Endodermal cell (in vitro differentiated cells): ENCODE measurements around the gene PLSCR3. TPM values are rescaled to one million over a fixed set of nuclear protein-coding genes. Genes with fewer than 3 reads are reported as not detected.

ENCODE experiments used
- DNase-seq: peaks from one replicate; pipeline ENCODE4 v3.0.0-alpha.2; 2017
- H3K27ac ChIP-seq: 2 replicates; pipeline ENCODE4 v1.5.1; 2013; ENCODE audit warnings: mild to moderate bottlenecking, low read depth, low read length, moderate library complexity
- H3K27me3 ChIP-seq: 2 replicates; pipeline ENCODE4 v1.6.1; 2013; ENCODE audit warnings: mild to moderate bottlenecking, low read length, moderate library complexity; ENCODE audit not compliant: insufficient read depth, control insufficient read depth, poor library complexity, severe bottlenecking
- H3K36me3 ChIP-seq: 2 replicates; pipeline ENCODE4 v1.7.0; 2013; ENCODE audit warnings: mild to moderate bottlenecking, low read length, moderate library complexity; ENCODE audit not compliant: control insufficient read depth, insufficient read depth
- H3K4me1 ChIP-seq: one replicate; pipeline ENCODE4 v1.7.0; 2013; ENCODE audit warnings: low read length; ENCODE audit not compliant: control insufficient read depth, insufficient read depth
- H3K4me3 ChIP-seq: 2 replicates; pipeline ENCODE4 v1.5.1; 2013; ENCODE audit warnings: mild to moderate bottlenecking, low read length, moderate library complexity
- H3K9ac ChIP-seq: 2 replicates; pipeline ENCODE4 v1.6.1; 2013; ENCODE audit warnings: mild to moderate bottlenecking, low read length, moderate library complexity; ENCODE audit not compliant: poor library complexity, severe bottlenecking; ENCODE audit errors: extremely low read depth
- H3K9me3 ChIP-seq: 2 replicates; pipeline ENCODE4 v1.6.1; 2013; ENCODE audit warnings: mild to moderate bottlenecking, low read length, moderate library complexity; ENCODE audit not compliant: control insufficient read depth
- H3K27ac Mint-ChIP-seq: 2 replicates; pipeline ENCODE4 v1.8.0; 2020; ENCODE audit warnings: mixed read lengths
- H3K27me3 Mint-ChIP-seq: 2 replicates; pipeline ENCODE4 v1.8.0; 2021; ENCODE audit warnings: mild to moderate bottlenecking, mixed read lengths; ENCODE audit not compliant: insufficient read depth
- H3K36me3 Mint-ChIP-seq: 2 replicates; pipeline ENCODE4 v1.8.0; 2020; ENCODE audit warnings: low read depth, mixed read lengths
- H3K4me1 Mint-ChIP-seq: 2 replicates; pipeline ENCODE4 v1.8.0; 2020; ENCODE audit warnings: mixed read lengths
- H3K4me3 Mint-ChIP-seq: 2 replicates; pipeline ENCODE4 v1.8.0; 2020; ENCODE audit warnings: mild to moderate bottlenecking, moderate library complexity, mixed read lengths
- H3K9me3 Mint-ChIP-seq: 2 replicates; pipeline ENCODE4 v1.8.0; 2020; ENCODE audit warnings: mild to moderate bottlenecking, mixed read lengths
- CTCF ChIP-seq: fragments of 200-600 bp; sonication (generic); conservative IDR thresholded peaks from 2 replicates; pipeline ENCODE4 v1.5.0; 2021; ENCODE audit warnings: antibody characterized with exemption, mild to moderate bottlenecking
- WGBS, 2 experiments: methylation state at CpG; one replicate each; pipeline versions ENCODE4 v1.1.5 to v1.1.7; 2013; ENCODE audit warnings: missing lambda C conversion rate in 2 of 2, mixed read lengths in 1 of 2; ENCODE audit not compliant: insufficient coverage in 1 of 2, insufficient read length in 1 of 2; 5-methylcytosine and 5-hydroxymethylcytosine counted together
- total RNA-seq, 2 donors: library from RNA; stranded (reverse); fragmentation: NEBNext Ultra II Directional in 1 of 2; extraction: Animal tissue kit (Norgen Biotek cat#: 25700) in 1 of 2; gene quantifications; 2 replicates in 1 of 2; 3 replicates in 1 of 2; pipeline ENCODE4 v1.2.1, GENCODE V29; 2021

PLSCR3 gene
- total RNA-seq, 2 donors from 2014 or later, result 21.0 to 26.2 TPM

GRCh38 chr17:7403977-7404736, 9.8 kb upstream of the PLSCR3 start, which contains the start of gene TMEM256:
TMEM256 (minus strand) TSS chr17:7404097; CDS start chr17:7404084, 13 bp downstream.
- Histone ChIP-seq H3K9ac (peak within 1 kb of the TSS; percentile 70), H3K4me1 (no peaks in the 10 kb centered on the region), H3K9me3 (no peaks in the 10 kb centered on the region), H3K27me3 (no peaks in the 10 kb centered on the region), H3K36me3 (peaks cover 11% of the 10 kb centered on the region), H3K27ac (peak within 1 kb of the TSS; percentile 77), H3K4me3 (peak within 1 kb of the TSS; percentile 91)
- peaks cover 20% of the 10 kb centered on the region for H3K4me1 Mint-ChIP-seq
- H3K27me3 Mint-ChIP-seq, result peaks cover 13% of the 10 kb centered on the region
- peak; percentile 29 for TF ChIP-seq CTCF
- WGBS, 2 experiments, result 0% methylated on average over 18 to 49 of the region's 49 CpGs
- peak; percentile 100 for DNase-seq
- H3K4me3 Mint-ChIP-seq, result peak within 1 kb of the TSS; percentile 77
- peak within 1 kb of the TSS; percentile 95 for H3K27ac Mint-ChIP-seq
- no peaks in the 10 kb centered on the region for H3K9me3 Mint-ChIP-seq
- peaks cover 14% of the 10 kb centered on the region for H3K36me3 Mint-ChIP-seq

GRCh38 chr17:7403727-7403976, 9.3 kb upstream of the PLSCR3 start:
- H3K9me3 ChIP-seq, result no peaks in the 10 kb centered on the region
- H3K36me3 ChIP-seq, result peaks cover 7% of the 10 kb centered on the region
- H3K4me1 Mint-ChIP-seq, result peaks cover 20% of the 10 kb centered on the region
- H3K9me3 Mint-ChIP-seq, result no peaks in the 10 kb centered on the region
- no peaks in the 10 kb centered on the region for H3K27me3 ChIP-seq
- peak overlapping the region; percentile 62 for H3K9ac ChIP-seq
- 0% methylated on average over 8 to 13 of the region's 13 CpGs for WGBS, 2 experiments
- H3K4me1 ChIP-seq, result no peaks in the 10 kb centered on the region
- peaks cover 9% of the 10 kb centered on the region for H3K27me3 Mint-ChIP-seq
- peak overlapping the region; percentile 77 for H3K27ac ChIP-seq
- peak overlapping the region; percentile 77 for H3K4me3 Mint-ChIP-seq
- no peak for TF ChIP-seq CTCF
- DNase-seq, result no peak
- H3K4me3 ChIP-seq, result peak overlapping the region; percentile 88
- H3K27ac Mint-ChIP-seq, result peak overlapping the region; percentile 95
- peaks cover 10% of the 10 kb centered on the region for H3K36me3 Mint-ChIP-seq

- H3K36me3 Mint-ChIP-seq, result peaks cover 10% of the 10 kb centered on the region
- no peaks in the 10 kb centered on the region for H3K9me3 ChIP-seq
- H3K4me3 Mint-ChIP-seq, result peak overlapping the region; percentile 77
- H3K4me1 ChIP-seq, result no peaks in the 10 kb centered on the region
- WGBS, 2 experiments, result 23 to 50% methylated on average over 6 to 16 of the region's 16 CpGs
- H3K9me3 Mint-ChIP-seq, result no peaks in the 10 kb centered on the region
- H3K9ac ChIP-seq, result peak overlapping the region; percentile 62
- H3K36me3 ChIP-seq, result peaks cover 5% of the 10 kb centered on the region
- H3K27me3 ChIP-seq, result no peaks in the 10 kb centered on the region
- peaks cover 7% of the 10 kb centered on the region for H3K27me3 Mint-ChIP-seq
- H3K4me1 Mint-ChIP-seq, result peaks cover 20% of the 10 kb centered on the region
- no peak for DNase-seq
- H3K27ac ChIP-seq, result peak overlapping the region; percentile 77
- no peak for TF ChIP-seq CTCF
- peak overlapping the region; percentile 88 for H3K4me3 ChIP-seq
- H3K27ac Mint-ChIP-seq, result peak overlapping the region; percentile 95
These were observed 8.9 kb upstream of the PLSCR3 start for GRCh38 chr17:7403043-7403726.
